ENCODE results near the gene HDGFL2.

The HDGFL2 gene

GRCh38 chr19:4508698-4509097 is 36.6 kb downstream of the HDGFL2 start:
- Histone ChIP-seq H3K9me2 (replicated peaks; ENCODE audit: control insufficient read depth, low read length) (no peaks in the 10 kb centered on the region), H4K20me1 (ENCODE audit: control insufficient read depth, insufficient read depth, low read depth, low read length) (no peaks in the 10 kb centered on the region), H3K27ac (ENCODE audit: low read depth, low read length) (no peak overlapping the region), H3F3A (ENCODE audit: control insufficient read depth, insufficient read depth) (no peaks in the 10 kb centered on the region), H3K4me3 (ENCODE audit: low read length) (no peak overlapping the region), H3K79me2 (ENCODE audit: control insufficient read depth, low read length) (no peaks in the 10 kb centered on the region), H3K4me2 (ENCODE audit: low read length) (no peak overlapping the region), H3K27me3 (ENCODE audit: control insufficient read depth, low read length) (no peaks in the 10 kb centered on the region), H3K4me1 (ENCODE audit: control insufficient read depth, low read length) (peaks cover 3% of the 10 kb centered on the region; the same call in 1 of the 2 replicates), H3K36me3 (ENCODE audit: control insufficient read depth, low read length) (no peaks in the 10 kb centered on the region), H3K9me3 (ENCODE audit: control insufficient read depth, insufficient read depth, low read length) (no peaks in the 10 kb centered on the region)
- no peak for TF ChIP-seq EZH2phosphoT487 (IDR thresholded peaks at IDR 0.05; ENCODE audit: borderline replicate concordance, low read length)
- TF ChIP-seq CTCF (IDR thresholded peaks at IDR 0.05; ENCODE audit: low read depth, low read length, poor library complexity, severe bottlenecking), result no peak

- peaks cover 3% of the 10 kb centered on the region; the same call in 1 of the 2 replicates for H3K4me1 ChIP-seq (ENCODE audit: control insufficient read depth, low read length)
- H3K36me3 ChIP-seq (ENCODE audit: control insufficient read depth, low read length), result no peaks in the 10 kb centered on the region
- H3K79me2 ChIP-seq (ENCODE audit: control insufficient read depth, low read length), result no peaks in the 10 kb centered on the region
- H4K20me1 ChIP-seq (ENCODE audit: control insufficient read depth, insufficient read depth, low read depth, low read length), result no peaks in the 10 kb centered on the region
- no peak overlapping the region for H3K27ac ChIP-seq (ENCODE audit: low read depth, low read length)
- H3K4me2 ChIP-seq (ENCODE audit: low read length), result no peak overlapping the region
- no peak overlapping the region for H3K4me3 ChIP-seq (ENCODE audit: low read length)
- H3K9me2 ChIP-seq (replicated peaks; ENCODE audit: control insufficient read depth, low read length), result no peaks in the 10 kb centered on the region
- H3K9me3 ChIP-seq (ENCODE audit: control insufficient read depth, insufficient read depth, low read length), result no peaks in the 10 kb centered on the region
- H3F3A ChIP-seq (ENCODE audit: control insufficient read depth, insufficient read depth), result no peaks in the 10 kb centered on the region
- no peaks in the 10 kb centered on the region for H3K27me3 ChIP-seq (ENCODE audit: control insufficient read depth, low read length)
- TF ChIP-seq EZH2phosphoT487 (IDR thresholded peaks at IDR 0.05; ENCODE audit: borderline replicate concordance, low read length), result no peak
Observed at GRCh38 chr19:4510435-4511255, 38.5 kb downstream of the HDGFL2 start.

- Histone ChIP-seq H3K27ac (ENCODE audit: low read depth, low read length) (no peak overlapping the region), H3K4me1 (ENCODE audit: control insufficient read depth, low read length) (peaks cover 3% of the 10 kb centered on the region; the same call in 1 of the 2 replicates), H3K9me3 (ENCODE audit: control insufficient read depth, insufficient read depth, low read length) (no peaks in the 10 kb centered on the region), H4K20me1 (ENCODE audit: control insufficient read depth, insufficient read depth, low read depth, low read length) (no peaks in the 10 kb centered on the region), H3K4me3 (ENCODE audit: low read length) (no peak overlapping the region), H3F3A (ENCODE audit: control insufficient read depth, insufficient read depth) (no peaks in the 10 kb centered on the region), H3K9me2 (replicated peaks; ENCODE audit: control insufficient read depth, low read length) (no peaks in the 10 kb centered on the region), H3K79me2 (ENCODE audit: control insufficient read depth, low read length) (no peaks in the 10 kb centered on the region), H3K4me2 (ENCODE audit: low read length) (no peak overlapping the region), H3K27me3 (ENCODE audit: control insufficient read depth, low read length) (no peaks in the 10 kb centered on the region), H3K36me3 (ENCODE audit: control insufficient read depth, low read length) (no peaks in the 10 kb centered on the region)
- TF ChIP-seq EZH2phosphoT487 (IDR thresholded peaks at IDR 0.05; ENCODE audit: borderline replicate concordance, low read length), result no peak
- no peak for TF ChIP-seq CTCF (IDR thresholded peaks at IDR 0.05; ENCODE audit: low read depth, low read length, poor library complexity, severe bottlenecking)
Observed at GRCh38 chr19:4511300-4512054, 39.4 kb downstream of the HDGFL2 start.

All from DOHH2 (cell line).